GM19023 (cell line): ENCODE measurements around the gene LYRM2.

Source experiments
- ATAC-seq: cut with Tn5 transposase; IDR thresholded peaks from one replicate; pipeline ENCODE4 v1.9.1; 2021; ENCODE audit warnings: mild to moderate bottlenecking, moderate library complexity; ENCODE audit not compliant: unreplicated experiment

LYRM2 gene

DNA sequence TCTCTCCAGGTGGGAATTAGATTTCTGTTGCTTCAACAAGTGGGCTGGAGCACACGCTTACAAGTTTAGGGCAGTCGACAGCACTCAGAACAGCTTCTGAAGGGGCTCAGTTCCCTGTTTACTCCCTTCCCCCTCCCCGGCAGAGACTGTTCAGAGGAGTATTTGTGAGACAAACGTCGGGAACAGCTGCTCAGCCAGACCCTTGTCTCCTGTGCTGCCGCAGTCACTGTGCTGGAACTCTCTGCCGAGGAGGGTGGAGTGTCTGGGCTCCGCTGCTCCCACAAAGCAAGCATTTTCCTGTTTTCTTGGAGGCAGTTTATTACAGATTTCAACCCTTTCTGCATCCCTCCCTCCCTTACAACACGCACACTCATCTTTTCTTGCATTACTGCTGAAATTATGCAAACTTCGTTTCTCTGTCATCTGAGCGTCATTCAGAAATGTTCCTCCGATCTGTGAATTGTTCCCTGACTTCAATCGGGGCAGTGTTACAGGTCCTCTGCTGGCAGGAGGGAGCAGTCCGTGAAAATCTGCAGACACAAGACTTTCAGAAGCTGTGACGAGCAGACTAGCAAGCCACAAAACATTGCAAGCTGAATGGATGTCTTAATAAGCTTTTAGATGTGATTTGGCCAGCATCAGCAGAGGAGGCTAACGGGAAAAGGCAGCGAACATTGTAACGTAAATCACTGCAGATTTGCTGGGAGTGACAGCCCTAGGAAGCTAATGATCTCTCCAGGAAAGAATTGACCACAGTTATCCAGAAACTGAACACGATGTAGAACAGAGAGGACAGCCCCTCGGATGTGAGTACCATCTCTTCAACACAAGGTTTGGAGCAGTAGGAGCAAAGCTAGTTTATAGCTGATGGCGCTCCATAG is 76.2 kb downstream of the LYRM2 start:
- ATAC-seq, result no peak

DNA sequence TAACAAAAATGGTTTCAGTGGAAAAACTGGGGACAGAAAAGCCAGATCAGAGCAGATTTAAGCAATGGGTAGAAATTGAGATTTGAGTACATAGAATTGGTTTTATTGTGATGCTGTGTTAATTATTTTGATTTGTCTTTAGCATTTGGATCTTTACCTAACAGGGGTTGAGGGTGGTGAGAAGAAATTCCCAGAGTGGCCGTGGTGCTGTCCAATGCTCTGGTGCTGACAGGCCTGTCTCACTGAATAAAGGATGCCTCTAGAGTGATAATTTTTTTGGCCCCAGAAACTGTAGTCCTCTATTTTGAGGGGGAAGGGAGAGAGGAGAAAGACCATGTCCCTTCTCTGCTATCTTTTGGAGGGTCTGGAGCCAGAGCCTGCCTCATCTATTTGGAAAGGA is 79.1 kb downstream of the LYRM2 start:
- no peak for ATAC-seq

DNA sequence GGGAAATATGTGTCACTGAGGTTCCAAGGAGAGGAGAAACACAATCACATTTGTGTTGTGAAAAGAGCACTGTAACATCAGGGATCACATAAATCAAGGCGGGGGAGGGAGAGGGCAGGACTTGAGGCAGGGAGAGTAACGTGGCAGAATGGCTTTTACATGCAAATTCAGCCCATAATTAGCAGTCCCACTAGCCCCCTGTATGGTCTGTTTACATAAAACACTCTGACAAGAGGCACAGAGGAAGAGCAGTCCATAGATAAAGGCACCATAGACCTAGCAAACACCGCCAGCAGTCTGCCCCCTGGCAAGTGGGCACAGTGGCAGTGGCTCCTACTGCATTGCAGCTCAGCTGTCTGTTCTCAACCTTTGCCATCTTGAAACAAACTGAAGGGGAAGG is 82.7 kb downstream of the LYRM2 start:
- no peak for ATAC-seq

DNA sequence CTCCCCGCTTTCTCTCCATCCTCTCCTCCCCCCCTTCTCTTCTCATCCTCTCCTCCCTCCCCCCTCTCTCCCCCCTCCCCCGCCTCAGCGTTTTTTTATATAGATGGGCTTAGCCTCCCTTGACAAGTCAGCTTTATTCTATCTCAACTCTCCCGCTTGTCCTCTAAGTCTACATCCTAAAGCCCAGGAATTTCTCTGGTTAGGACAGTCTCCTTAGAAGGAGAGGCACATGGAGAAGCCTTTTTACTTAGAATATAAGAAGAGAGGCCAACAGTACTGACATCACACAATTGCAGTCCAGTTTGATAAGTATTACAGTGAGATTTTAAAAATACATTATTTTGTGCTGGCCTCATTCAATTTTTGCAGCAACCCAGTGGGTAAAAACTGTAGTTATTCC is 83.5 kb downstream of the LYRM2 start:
- no peak for ATAC-seq

DNA sequence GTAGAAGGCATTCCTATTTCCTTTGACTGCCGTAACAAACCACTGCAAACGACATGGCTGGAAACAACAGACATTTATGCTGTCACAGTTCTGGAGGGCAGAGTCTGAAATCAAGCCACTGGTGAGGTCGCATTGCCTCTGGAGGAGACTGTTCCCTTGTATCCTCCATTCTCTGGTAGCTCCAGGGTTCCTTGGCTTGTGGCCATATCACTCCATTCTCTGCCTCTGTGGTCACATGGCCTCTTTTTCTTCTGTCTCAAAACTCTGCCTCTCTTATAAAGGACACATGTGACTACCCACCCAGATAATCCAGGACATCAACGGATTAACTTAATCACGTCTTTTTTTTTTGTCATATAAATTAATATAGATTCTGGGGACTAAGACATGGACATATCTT is 84.4 kb downstream of the LYRM2 start:
- ATAC-seq, result no peak

DNA sequence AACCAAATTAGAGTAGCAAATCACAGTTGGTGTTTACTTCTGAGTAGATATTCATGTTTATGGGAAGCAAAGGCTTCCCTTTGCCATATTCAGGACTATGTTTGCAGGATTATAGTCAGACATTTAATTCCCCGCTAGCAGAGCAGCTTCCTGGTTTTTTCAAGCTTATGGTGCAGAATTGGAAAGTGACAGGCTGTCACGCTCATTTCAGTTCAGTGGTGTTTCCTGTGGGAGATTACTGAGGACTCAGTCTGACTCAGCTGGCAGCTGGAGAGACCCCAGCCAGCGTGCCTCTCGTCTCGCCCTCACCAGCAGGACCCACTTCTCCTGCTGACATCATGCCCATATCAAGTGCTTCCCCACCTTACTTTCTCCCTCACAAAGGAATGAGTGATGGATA is 85.1 kb downstream of the LYRM2 start:
- no peak for ATAC-seq

DNA sequence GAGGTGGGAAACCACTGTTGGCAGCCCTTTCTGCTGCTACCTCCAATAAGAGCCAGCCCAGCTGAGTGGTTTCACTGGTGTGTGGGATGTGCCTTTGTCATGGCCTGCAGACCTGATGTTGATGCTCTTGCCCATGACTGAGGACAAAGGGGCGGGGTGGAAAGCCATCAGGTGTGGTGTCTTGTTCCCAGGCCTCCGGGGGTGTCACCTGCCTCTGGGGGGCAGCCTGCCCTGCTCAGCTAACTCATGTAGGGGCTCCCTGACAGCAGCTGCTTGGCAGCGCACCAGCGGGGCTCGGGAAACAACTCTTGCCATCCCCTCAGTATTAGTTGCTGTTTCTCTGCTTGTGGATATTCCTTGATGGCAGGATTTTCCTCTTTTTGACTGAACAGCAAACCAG is 91.3 kb downstream of the LYRM2 start:
- no peak for ATAC-seq

DNA sequence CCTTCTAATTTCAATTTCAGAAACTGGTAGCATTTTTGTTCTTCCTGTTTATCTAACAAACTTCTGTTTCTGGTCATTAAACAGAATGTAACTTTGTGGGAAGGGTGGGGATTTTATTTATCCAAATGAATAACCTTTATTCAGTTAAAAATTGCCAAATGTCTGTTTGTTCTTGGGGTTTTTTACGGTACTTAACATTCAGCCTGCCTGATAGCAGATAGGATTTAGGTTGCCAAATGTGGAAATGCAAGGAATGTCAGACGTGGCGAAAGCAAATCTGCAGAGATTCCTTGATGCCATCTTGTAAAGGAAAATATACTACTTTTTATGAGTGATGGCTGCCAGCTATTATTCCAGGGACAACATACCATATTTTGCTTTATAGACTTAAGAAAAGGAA is 95.7 kb downstream of the LYRM2 start:
- ATAC-seq, result peak; percentile 32

DNA sequence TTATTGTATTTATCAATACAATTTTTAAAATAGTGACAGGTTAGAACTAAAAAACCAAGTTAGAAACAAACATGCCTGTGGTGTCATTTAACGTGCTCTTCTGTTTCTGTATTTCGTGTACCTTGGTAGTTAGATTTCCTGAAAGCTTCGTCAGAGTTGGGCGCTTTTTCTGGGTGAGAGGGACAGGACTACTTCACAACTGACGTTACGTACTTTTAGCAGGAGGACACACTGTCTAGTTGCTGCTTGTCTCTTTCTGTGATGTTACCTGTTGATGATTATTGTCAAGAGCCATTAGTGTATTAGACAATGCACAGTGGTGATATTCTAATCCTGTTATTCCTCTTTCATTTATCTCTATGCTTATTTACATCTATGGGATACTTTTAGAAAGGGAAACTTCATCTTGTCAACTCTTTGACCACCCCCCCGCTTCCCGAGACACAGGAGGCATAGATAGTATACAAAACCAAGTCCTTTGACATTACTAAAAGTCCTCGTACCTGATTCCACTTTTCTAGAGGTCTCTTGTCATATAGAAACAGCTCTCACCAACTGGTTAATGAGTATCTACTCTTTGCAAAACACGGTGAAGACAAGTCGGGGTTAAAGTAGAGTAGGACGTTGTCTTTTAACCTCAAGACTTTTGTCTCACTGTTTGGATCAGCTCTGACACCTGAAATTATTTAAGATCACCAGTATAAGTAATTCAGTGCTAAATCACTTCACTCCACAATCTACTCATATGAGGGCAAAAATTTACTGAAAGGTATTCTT is 96.3 kb downstream of the LYRM2 start:
- peak; percentile 52 for ATAC-seq

DNA sequence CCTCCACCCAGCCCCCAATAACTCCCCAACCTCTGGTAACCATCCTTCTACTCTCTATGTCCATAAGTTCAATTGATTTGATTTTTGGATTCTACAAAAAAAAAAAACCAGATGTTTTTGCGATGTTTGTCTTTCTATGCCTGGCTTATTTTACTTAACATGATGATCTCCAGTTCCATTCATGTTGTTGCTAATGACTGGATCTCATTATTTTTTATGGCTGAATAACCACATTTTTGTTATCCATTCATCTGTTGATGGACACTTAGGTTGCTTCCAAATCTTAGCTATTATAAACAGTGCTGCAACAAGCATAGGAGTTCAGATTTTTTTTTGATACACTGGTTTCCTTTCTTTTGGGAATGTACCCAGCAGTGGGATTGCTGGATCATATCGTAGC is 98.8 kb downstream of the LYRM2 start:
- ATAC-seq, result no peak

DNA sequence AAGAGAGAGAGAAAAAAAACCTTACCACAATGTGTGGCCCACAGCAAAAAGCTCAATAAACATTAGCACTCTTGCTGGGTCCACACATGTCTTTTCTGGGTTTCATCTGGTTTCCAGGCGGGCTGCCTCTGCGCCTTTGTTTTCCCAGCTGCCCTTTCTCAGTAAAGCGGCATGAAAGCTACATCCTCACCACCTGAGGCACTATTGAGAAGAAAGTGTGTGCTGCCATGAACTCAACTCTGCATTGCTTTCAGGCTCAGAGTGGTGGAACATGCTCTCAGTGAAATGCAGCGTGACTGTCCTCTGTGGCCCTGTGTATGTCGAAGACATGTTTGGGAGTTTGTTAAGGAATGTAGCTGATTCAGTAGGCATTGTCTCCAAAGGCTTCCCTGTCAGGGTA is 102.3 kb downstream of the LYRM2 start:
- ATAC-seq, result no peak

DNA sequence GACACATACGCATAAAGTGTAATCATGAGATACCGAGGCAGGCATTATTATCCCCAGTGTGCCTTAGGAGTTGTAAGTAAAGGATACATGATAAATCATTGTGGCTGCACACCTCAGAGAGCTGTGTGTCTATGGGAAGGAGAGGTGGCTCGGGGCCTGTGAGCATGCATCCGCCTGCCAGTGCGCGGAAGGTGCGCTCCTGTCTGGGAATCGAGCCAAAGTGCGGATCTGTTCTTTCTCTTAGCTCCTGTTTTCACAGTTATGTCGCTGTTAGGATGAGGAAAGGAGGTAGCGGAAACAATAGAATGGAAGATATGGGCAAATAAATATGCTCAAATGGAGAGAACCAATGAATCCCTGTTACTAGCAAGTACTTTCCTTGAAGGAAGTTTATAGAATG is 107.6 kb downstream of the LYRM2 start:
- ATAC-seq, result no peak

DNA sequence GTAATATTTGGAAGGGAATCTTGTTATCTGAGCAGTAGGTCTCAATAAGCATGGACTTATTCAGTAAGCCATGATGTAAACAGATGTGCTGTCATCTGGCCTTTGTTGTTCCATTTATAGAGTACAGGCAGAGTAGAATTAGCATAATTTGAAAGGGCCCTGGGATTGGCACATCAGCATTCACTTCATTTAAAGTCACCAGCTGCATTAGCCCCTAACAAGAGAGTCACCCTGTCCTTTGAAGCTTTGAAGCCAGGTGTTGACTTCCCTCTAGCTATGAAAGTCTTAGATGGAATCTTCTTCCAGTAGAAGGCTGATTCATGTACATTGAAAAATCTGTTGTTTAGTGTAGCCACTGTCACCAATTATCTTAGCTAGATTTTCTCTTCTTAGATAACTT is 109.7 kb downstream of the LYRM2 start:
- no peak for ATAC-seq

DNA sequence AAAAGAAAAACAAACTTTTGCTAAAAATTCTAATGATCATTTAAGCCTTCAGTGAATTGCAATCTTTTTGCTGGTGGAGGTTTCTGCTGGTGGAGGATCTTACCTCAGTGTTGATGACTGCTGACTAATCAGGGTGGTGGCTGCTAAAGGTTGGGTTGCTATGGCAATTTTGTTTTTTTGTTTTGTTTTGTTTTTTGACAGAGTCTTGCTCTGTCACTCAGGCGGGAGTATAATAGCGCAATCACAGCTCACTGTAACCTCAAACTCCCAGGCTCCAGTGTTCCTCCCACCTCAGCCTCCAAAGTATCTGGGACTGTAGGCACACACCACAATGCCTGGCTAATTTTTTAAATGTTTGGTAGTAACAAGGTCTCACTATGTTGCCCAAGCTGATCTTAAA is 110.9 kb downstream of the LYRM2 start:
- no peak for ATAC-seq

DNA sequence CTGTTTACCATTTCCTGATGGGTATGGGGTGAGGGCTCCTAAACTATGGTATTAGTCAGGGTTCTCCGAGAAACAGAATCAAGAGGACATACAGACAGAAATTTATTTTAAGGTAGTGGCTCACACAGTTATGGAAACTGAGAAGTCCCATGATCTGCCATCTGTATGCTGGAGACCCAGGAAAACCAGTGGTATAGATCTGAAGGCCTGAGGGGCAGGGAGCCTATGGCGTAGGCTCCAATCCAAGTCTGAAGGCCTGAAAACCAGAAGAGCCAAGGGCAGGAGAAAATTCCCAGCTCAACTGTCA is 112.0 kb downstream of the LYRM2 start:
- ATAC-seq, result no peak

DNA sequence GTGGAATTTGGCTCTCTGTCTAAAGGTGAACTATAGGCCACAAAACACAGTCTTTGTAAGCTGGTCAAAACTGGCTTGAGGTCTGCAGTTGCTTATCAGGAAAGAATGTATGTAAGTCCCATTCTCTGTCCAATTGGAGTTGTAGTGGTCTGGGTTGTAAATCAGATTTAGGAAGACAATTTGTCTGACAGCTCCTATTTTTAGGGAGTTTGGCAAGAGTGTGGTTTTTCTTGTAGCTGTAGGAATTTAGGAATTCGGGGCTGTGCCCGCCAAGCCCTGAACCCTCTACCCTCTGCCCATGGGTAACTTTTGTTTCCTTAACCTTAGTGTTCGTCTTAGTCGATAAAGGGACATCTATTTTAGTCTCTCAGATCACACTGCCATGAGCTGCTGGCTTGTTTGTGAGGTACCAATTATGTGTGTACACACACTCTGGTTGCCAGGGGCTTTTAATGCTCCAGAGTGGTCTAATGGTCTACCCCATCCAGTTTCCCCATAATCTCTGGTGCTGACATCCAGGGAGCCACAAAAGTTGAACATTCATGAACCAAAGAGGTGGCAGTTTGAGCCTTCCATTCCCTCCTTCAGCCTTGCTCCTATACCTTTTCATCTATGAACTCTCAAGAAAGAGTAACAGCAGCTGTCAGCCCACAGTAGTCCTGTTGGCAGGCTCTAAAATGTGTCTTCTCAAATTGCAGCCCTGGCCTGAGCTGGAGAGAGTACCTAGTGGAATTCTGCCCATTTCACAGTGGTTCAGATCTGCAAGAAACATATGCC is 112.6 kb downstream of the LYRM2 start:
- no peak for ATAC-seq

DNA sequence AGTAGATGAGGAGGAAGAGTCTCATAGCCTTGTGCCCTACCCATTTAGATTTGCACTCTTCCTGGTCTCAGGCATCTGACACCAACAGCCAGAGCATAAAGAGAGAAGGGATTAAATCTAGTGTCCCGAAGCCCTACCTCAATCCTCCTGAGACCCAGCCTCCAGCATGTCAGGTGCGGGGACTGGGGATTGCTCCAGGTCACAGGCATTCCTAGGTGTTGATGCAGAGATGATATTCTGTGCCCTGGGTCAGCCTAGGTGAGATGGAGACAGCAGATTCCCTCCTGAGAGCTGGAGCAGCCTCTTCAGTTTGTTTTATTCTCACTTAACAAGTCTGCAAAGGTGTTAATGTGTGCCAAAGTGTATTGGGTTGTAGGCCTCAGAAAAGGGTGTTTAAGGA is 115.8 kb downstream of the LYRM2 start:
- ATAC-seq, result no peak

DNA sequence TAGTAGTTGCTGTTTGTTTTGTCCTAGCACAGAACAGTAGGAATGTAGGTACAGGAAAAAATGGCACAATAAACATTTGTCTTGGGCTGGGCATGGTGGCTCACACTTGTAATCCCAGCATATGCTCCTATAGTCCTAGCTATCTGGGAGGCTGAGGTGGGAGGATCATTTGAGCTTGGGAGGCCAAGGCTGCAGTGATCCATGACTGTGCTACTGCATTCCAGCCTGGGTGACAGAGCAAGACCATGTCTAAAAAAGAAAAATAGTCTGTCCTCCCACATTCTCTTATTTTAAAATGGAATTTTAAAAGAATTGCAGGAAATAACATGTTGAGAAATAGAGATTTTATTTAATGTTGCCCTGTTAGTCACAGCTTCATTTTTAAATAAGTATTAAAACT is 117.8 kb downstream of the LYRM2 start:
- no peak for ATAC-seq

DNA sequence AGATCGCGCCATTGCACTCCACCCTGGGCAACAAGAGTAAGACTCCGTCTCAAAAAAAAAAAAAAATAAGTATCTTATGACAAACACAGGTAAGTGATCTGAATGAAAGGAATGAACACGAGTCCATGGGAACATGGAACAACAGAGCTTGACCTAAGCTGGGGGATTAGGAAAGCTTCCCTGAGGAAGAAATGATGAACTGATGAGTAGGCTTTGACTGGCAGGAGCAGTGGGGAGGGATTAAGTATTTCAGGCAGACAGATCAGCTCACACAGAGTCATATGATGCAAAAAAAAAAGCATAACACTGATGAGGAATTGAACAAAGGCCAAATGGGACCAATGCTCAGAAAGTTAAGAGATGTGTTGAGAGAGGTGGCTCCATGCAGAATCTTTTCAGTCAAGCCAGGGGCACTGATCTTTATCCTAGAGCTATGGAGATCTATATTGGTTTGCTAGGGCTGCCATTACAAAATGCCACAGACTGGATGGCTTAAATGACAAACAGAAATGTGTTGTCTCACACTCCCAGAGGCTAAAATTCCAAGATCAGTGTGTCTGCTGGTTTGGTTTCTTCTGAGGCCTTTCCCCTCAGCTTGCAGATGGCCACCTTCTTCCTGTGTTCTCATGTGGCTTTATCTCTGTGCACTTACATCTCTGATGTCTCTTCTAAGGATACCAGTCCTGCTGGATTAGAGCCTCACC is 120.0 kb downstream of the LYRM2 start:
- ATAC-seq, result no peak
